HG03097 (cell line): Measurements from ENCODE around the gene TRIM34.
"Not testable (repeated sequence)": the region's sequence is repeated elsewhere in the genome, so short reads cannot be mapped to it uniquely, and the experiment has no call there.

ENCODE experiments used
- ATAC-seq: cut with Tn5 transposase; IDR thresholded peaks from one replicate; pipeline ENCODE4 v1.9.1; 2021; ENCODE audit not compliant: unreplicated experiment, low FRiP score

TRIM34 gene

GRCh38 chr11:5624489-5625279 lies at the start of gene TRIM34:
Gene TRIM34 (plus strand): TSS chr11:5625001. CDS start chr11:5632332, 7,331 bp downstream.
- ATAC-seq: peak; percentile 97

- no peak for ATAC-seq
These were observed 49.6 kb upstream of the TRIM34 start for GRCh38 chr11:5575152-5575551.

DNA sequence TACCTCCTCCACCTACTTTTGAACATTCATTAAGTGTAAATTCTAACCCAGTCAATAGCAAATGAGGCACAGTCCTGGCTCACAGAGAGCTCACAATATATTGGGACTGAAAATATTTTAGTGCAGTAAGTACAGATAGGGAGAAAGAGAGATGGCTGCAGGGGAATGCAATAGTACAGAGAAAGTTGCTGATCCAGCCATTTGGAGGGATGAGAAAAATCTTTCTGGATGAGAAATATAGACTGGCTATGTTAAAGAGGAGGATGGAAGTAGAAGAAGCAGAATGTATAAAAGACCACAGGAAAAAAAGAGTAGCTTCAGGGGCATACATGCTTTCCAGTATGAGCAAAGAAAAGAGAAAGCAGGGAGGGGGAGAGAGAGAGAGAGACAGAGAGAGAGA lies 47.7 kb upstream of the TRIM34 start:
- no peak for ATAC-seq

GRCh38 chr11:5580577-5580976 lies 44.2 kb upstream of the TRIM34 start, which contains the start of gene OR52B6:
Gene OR52B6 (plus strand): TSS chr11:5580877. CDS start chr11:5580877, 0 bp downstream.
- ATAC-seq: no peak

GRCh38 chr11:5581014-5581413 lies 43.8 kb upstream of the TRIM34 start:
- ATAC-seq: no peak

- not testable (repeated sequence) for ATAC-seq
These were observed 40.3 kb upstream of the TRIM34 start for GRCh38 chr11:5584458-5584857.

DNA sequence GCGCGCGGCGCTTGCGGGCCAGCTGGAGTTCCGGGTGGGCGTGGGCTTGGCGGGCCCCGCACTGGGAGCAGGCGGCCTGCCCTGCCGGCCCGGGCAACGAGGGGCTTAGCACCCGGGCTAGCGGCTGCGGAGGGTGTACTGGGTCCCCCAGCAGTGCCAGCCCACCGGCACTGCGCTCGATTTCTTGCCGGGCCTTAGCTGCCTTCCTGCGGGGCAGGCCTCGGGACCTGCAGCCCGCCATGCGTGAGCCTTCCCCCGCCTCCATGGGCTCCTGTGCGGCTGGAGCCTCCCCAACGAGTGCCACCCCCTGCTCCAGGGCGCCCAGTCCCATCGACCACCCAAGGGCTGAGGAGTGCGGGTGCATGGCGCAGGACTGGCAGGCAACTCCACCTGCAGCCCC lies 34.9 kb upstream of the TRIM34 start:
- ATAC-seq: not testable (repeated sequence)

DNA sequence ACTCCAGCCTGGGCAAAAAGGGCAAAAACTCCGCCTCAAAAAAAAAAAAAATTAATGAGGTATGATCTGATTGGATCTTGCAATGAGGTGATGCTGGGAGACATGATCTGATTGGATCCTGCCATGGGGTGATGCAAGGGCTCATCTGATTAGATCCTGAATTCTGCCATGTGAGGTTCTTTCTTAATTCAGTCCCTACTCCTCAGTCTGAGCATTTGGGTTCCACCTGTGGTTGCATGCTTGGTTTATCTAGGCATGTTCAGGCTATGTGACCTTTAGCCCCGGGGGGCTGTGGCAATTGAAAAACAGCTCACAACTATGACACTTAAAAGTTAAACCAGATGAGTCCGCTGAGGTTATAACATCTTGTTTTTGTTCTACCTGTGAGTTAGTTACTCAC lies 33.2 kb upstream of the TRIM34 start:
- ATAC-seq: no peak

DNA sequence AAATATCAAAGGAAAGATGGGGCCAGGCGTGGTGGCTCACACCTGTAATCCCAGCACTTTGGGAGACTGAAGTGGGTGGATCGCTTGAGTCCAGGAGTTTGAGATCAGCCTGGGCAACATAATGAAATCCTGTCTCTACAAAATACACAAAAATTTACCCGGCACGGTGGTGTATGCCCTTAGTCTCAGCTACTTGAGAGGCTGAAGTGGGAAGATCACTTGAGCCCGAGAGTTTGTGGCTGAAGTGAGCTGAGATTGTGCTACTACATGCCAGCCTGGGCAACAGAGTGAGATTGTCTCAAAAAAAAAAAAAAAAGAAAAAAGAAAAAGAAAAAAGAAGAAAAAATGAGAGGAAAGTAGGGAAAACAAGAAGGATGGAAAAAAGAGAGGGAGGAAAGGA lies 32.2 kb upstream of the TRIM34 start:
- no peak for ATAC-seq

- no peak for ATAC-seq
These were observed 31.7 kb upstream of the TRIM34 start for GRCh38 chr11:5593146-5593545.

DNA sequence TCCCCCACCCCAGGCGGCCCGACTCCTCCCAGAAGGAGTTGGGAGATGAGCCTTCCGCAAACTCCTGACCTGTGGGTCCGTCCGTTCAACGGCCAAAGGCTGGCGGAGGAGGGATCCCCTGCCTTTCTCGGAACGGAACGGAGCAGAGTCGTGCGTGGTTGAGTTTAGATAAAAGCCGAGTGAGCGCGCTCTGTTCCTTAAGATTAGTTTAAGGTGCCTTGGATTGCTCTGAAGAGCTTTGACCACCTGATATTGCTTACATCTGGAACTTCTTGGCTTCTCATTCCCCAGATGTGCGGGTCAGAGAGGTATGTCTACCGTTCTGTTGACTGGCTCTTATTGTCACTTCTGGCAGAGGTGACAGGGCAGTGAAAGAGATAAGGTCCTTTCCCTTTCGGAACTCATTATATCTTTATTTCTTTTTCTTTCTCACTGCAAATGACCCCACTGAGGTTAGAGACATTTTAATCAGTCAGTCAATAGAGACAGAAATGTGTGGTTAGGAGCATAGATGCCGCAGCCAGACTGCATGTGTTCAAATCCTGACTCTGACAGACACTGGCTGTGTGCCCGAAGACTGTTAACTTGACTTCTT lies 28.1 kb upstream of the TRIM34 start, which contains the start of gene TRIM6:
TSS of gene TRIM6 (plus strand) at position 31 of the 595 bp plus-strand sequence. CDS start at position 292, 261 bp downstream.
- ATAC-seq: peak; percentile 61

GRCh38 chr11:5597953-5598352 lies 26.8 kb upstream of the TRIM34 start:
- no peak for ATAC-seq

- ATAC-seq: peak; percentile 57
These were observed 24.4 kb upstream of the TRIM34 start for GRCh38 chr11:5600374-5600851.

- ATAC-seq: not testable (repeated sequence)
These were observed 22.0 kb upstream of the TRIM34 start for GRCh38 chr11:5602791-5603190.

DNA sequence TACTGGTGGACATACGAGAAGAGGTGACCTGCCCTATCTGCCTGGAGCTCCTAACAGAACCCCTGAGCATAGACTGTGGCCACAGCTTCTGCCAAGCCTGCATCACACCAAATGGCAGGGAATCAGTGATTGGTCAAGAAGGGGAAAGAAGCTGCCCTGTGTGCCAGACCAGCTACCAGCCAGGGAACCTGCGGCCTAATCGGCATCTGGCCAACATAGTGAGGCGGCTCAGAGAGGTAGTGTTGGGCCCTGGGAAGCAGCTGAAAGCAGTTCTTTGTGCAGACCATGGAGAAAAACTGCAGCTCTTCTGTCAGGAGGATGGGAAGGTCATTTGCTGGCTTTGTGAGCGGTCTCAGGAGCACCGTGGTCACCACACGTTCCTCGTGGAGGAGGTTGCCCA lies 21.5 kb upstream of the TRIM34 start:
- ATAC-seq: no peak

GRCh38 chr11:5604896-5605295 lies 19.9 kb upstream of the TRIM34 start:
- no peak for ATAC-seq

DNA sequence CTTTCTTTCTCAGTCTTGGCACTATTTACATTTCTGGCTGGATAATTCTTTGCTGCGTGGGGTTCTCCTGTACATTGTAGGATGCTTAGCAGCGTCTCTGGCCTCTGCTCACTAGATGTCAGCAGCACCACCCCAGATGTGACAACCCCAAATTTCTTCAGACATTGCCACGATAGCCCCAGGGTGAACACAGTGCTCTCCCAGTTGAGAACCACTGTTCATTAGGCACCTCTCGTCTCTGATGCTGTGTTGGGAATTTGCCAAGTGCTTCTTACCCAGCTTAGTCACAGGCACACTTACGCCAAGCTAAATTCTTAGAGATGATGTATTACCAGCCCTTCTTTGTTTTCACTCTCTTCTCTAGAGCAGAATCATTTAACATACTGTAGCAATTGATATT lies 19.0 kb upstream of the TRIM34 start:
- ATAC-seq: no peak

DNA sequence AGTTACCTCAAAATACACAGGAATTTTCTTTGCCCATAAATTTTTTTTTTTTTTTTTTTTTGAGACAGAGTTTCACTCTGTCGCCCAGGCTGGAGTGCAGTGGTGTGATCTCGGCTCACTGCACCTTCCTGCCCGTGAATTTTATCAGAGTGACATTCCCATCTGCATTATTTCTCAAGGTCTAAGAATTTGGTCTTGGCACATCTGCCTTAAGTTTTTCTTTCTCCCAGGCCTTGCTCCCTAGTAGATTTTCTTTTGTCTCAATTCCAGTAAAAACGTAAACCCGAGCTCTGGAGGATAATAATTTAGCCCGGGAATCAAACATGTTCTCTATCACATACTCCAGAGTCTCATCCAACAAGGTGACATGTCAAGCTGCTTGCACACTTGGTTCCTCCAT lies 16.0 kb upstream of the TRIM34 start:
- no peak for ATAC-seq

DNA sequence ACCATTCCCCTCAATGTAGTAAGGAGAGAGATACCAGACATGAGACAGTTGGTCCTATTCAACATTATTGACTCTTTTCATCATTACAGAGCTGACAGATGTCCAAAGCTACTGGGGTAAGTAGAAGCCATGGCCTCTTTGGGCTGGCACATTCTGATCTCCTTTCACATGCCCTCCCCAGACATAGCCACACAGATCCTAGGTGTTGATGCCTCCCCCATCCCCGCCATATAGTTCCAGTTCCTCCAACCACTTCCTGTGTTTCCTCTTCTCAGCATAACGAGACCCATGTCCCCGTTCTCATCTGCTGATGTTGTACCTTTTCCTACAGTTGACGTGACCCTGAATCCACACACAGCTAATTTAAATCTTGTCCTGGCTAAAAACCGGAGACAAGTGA lies 14.4 kb upstream of the TRIM34 start:
- ATAC-seq: no peak

- ATAC-seq: no peak
These were observed 13.2 kb upstream of the TRIM34 start for GRCh38 chr11:5611627-5612026.

- ATAC-seq: no peak
These were observed 6.0 kb upstream of the TRIM34 start for GRCh38 chr11:5618807-5619206.
